Ishikawa (cell line): ENCODE results near the gene PPFIBP1.

Experiments used
- CEBPB ChIP-seq: IDR thresholded peaks from 2 replicates; pipeline ENCODE4 v1.6.1; 2012
- CREB1 ChIP-seq: IDR thresholded peaks from 2 replicates; pipeline ENCODE4 v1.6.1; 2012; ENCODE audit warnings: low read depth
- EGR1 ChIP-seq: IDR thresholded peaks from 2 replicates; pipeline ENCODE4 v1.6.1; 2012
- EP300 ChIP-seq: IDR thresholded peaks from 2 replicates; pipeline ENCODE4 v1.6.1; 2012; ENCODE audit warnings: borderline replicate concordance
- FOXM1 ChIP-seq: IDR thresholded peaks from 2 replicates; pipeline ENCODE4 v1.6.1; 2012; ENCODE audit warnings: low read depth, borderline replicate concordance
- MAX ChIP-seq: IDR thresholded peaks from 2 replicates; pipeline ENCODE4 v1.6.1; 2012
- NFIC ChIP-seq: IDR thresholded peaks from 2 replicates; pipeline ENCODE4 v1.6.1; 2012
- RAD21 ChIP-seq: IDR thresholded peaks from 2 replicates; pipeline ENCODE4 v1.6.1; 2012; ENCODE audit warnings: low read depth
- REST ChIP-seq: IDR thresholded peaks from 2 replicates; pipeline ENCODE4 v1.6.1; 2012; ENCODE audit warnings: low read depth, mild to moderate bottlenecking
- TAF1 ChIP-seq: IDR thresholded peaks from 2 replicates; pipeline ENCODE4 v1.6.1; 2012; ENCODE audit warnings: low read depth, mild to moderate bottlenecking
- TCF12 ChIP-seq: IDR thresholded peaks from 2 replicates; pipeline ENCODE4 v1.6.1; 2012; ENCODE audit warnings: low read depth
- TEAD4 ChIP-seq: IDR thresholded peaks from 2 replicates; pipeline ENCODE4 v1.6.1; 2012
- USF1 ChIP-seq: IDR thresholded peaks from 2 replicates; pipeline ENCODE4 v1.6.1; 2012
- YY1 ChIP-seq: IDR thresholded peaks from 2 replicates; pipeline ENCODE4 v1.6.1; 2012; ENCODE audit warnings: low read depth

- no peak for TF ChIP-seq TCF12
- no peak for TF ChIP-seq CREB1
- no peak for TF ChIP-seq RAD21
- no peak for TF ChIP-seq TEAD4
- no peak for TF ChIP-seq YY1
- no peak for TF ChIP-seq EGR1
- TF ChIP-seq NFIC, result no peak
- TF ChIP-seq MAX, result no peak
- no peak for TF ChIP-seq TAF1
- no peak for TF ChIP-seq REST
- no peak for TF ChIP-seq USF1
- TF ChIP-seq FOXM1, result no peak
- no peak for TF ChIP-seq EP300
- TF ChIP-seq CEBPB, result no peak
Measured at GRCh38 chr12:27517546-27517945, 6.5 kb upstream of the PPFIBP1 start.
